Measurements from ENCODE around the gene OLAH.
"Not testable (repeated sequence)": the region's sequence is repeated elsewhere in the genome, so short reads cannot be mapped to it uniquely, and the experiment has no call there.

The OLAH gene

GRCh38 chr10:15043674-15044073 lies at the start of gene OLAH:
Gene OLAH (plus strand): TSS chr10:15043943. CDS start chr10:15047289, 3,346 bp downstream.
- no peak for DNase-seq (ENCODE audit: low read depth, low spot score)

GRCh38 chr10:14995964-14996565 lies 47.7 kb upstream of the OLAH start:
- no peak for DNase-seq (ENCODE audit: low read depth, low spot score)

GRCh38 chr10:15013530-15013929 lies 30.2 kb upstream of the OLAH start:
- DNase-seq (ENCODE audit: low read depth, low spot score) = not testable (repeated sequence)

GRCh38 chr10:15015451-15015850 lies 28.3 kb upstream of the OLAH start:
- no peak for DNase-seq (ENCODE audit: low read depth, low spot score)

GRCh38 chr10:15020966-15021365 lies 22.8 kb upstream of the OLAH start:
- DNase-seq (ENCODE audit: low read depth, low spot score) = not testable (repeated sequence)

- not testable (repeated sequence) for DNase-seq (ENCODE audit: low read depth, low spot score)
Observed at GRCh38 chr10:15023079-15023478, 20.7 kb upstream of the OLAH start.

GRCh38 chr10:15024017-15025004 lies 19.4 kb upstream of the OLAH start:
- DNase-seq (ENCODE audit: low read depth, low spot score) = not testable (repeated sequence)

- DNase-seq (ENCODE audit: low read depth, low spot score) = not testable (repeated sequence)
Observed at GRCh38 chr10:15025040-15025439, 18.7 kb upstream of the OLAH start.

GRCh38 chr10:15027741-15028140 lies 16.0 kb upstream of the OLAH start:
- no peak for DNase-seq (ENCODE audit: low read depth, low spot score)

GRCh38 chr10:15035385-15036301 lies 8.1 kb upstream of the OLAH start:
- DNase-seq (ENCODE audit: low read depth, low spot score) = peak; percentile 88

- no peak for DNase-seq (ENCODE audit: low read depth, low spot score)
Observed at GRCh38 chr10:15037691-15038090, 6.1 kb upstream of the OLAH start.

GRCh38 chr10:15038416-15038815 lies 5.3 kb upstream of the OLAH start:
- no peak for DNase-seq (ENCODE audit: low read depth, low spot score)

GRCh38 chr10:15045380-15045779 lies 1.6 kb downstream of the OLAH start:
- no peak for DNase-seq (ENCODE audit: low read depth, low spot score)

GRCh38 chr10:15046626-15047025 lies 2.9 kb downstream of the OLAH start:
- peak; percentile 61 for DNase-seq (ENCODE audit: low read depth, low spot score)

GRCh38 chr10:15049533-15049932 lies 5.8 kb downstream of the OLAH start:
- no peak for DNase-seq (ENCODE audit: low read depth, low spot score)

- DNase-seq (ENCODE audit: low read depth, low spot score) = no peak
Observed at GRCh38 chr10:15052121-15052520, 8.4 kb downstream of the OLAH start.

GRCh38 chr10:15053061-15053460 lies 9.3 kb downstream of the OLAH start:
- DNase-seq (ENCODE audit: low read depth, low spot score) = no peak

GRCh38 chr10:15058689-15059088 lies 14.9 kb downstream of the OLAH start:
- DNase-seq (ENCODE audit: low read depth, low spot score) = no peak

- no peak for DNase-seq (ENCODE audit: low read depth, low spot score)
Observed at GRCh38 chr10:15059914-15060313, 16.2 kb downstream of the OLAH start.

- no peak for DNase-seq (ENCODE audit: low read depth, low spot score)
Observed at GRCh38 chr10:15060638-15061037, 16.9 kb downstream of the OLAH start.

GRCh38 chr10:15067154-15067553 lies 23.4 kb downstream of the OLAH start:
- no peak for DNase-seq (ENCODE audit: low read depth, low spot score)

GRCh38 chr10:15068802-15069201 lies 25.1 kb downstream of the OLAH start:
- no peak for DNase-seq (ENCODE audit: low read depth, low spot score)
